Spleen (tissue), 11 donors: ENCODE measurements around the gene APOL3. TPM values are rescaled to one million over a fixed set of nuclear protein-coding genes. Genes with fewer than 3 reads are reported as not detected.

Experiments
- DNase-seq: peaks from one replicate; pipeline ENCODE4 v3.0.0-alpha.2; 2020
- H3K27ac ChIP-seq, 8 donors: fragments of 200-600 bp; sonication (generic) in 7 of 8; 1 replicate in 4 of 8; 2 replicates in 4 of 8; pipeline versions ENCODE4 v1.5.0 to v1.8.0; 2016 to 2021; ENCODE audit warnings: inconsistent platforms in 4 of 8, mild to moderate bottlenecking in 4 of 8, moderate library complexity in 1 of 8
- H3K27me3 ChIP-seq, 7 donors: fragments of 200-600 bp; sonication (generic) in 6 of 7; replicated peaks in 1 of 7; 1 replicate in 4 of 7; 2 replicates in 3 of 7; pipeline versions ENCODE4 v1.5.0 to v1.8.0; 2016 to 2021; ENCODE audit warnings: inconsistent platforms in 3 of 7, mild to moderate bottlenecking in 1 of 7
- H3K36me3 ChIP-seq, 6 donors: fragments of 200-600 bp; sonication (generic) in 5 of 6; 1 replicate in 4 of 6; 2 replicates in 2 of 6; pipeline versions ENCODE4 v1.5.0 to v1.8.0; 2016 to 2021; ENCODE audit warnings: inconsistent platforms in 2 of 6
- H3K4me1 ChIP-seq, 6 donors: fragments of 200-600 bp; sonication (generic) in 5 of 6; 1 replicate in 3 of 6; 2 replicates in 3 of 6; pipeline versions ENCODE4 v1.5.0 to v1.8.0; 2016 to 2021; ENCODE audit warnings: inconsistent platforms in 3 of 6
- H3K4me3 ChIP-seq, 8 donors: fragments of 200-600 bp; sonication (generic) in 7 of 8; 1 replicate in 4 of 8; 2 replicates in 4 of 8; pipeline versions ENCODE4 v1.5.0 to v1.8.0; 2016 to 2021; ENCODE audit warnings: inconsistent platforms in 4 of 8, mild to moderate bottlenecking in 4 of 8, moderate library complexity in 2 of 8
- H3K9me3 ChIP-seq, 8 donors: fragments of 200-600 bp; sonication (generic) in 7 of 8; 1 replicate in 4 of 8; 2 replicates in 4 of 8; pipeline versions ENCODE4 v1.5.0 to v1.8.0; 2016 to 2021; ENCODE audit warnings: inconsistent platforms in 4 of 8
- CTCF ChIP-seq, 11 experiments: fragments of 200-600 bp in 7 of 11; fragments of 450-650 bp in 4 of 11; sonication (generic) in 4 of 11; IDR thresholded peaks in 8 of 11; conservative IDR thresholded peaks in 3 of 11; 1 replicate in 7 of 11; 2 replicates in 4 of 11; pipeline versions ENCODE4 v1.4.0 to v1.8.0; 2016 to 2021; ENCODE audit warnings: antibody characterized with exemption in 11 of 11, inconsistent platforms in 4 of 11, mild to moderate bottlenecking in 1 of 11
- POLR2A ChIP-seq, 3 donors: fragments of 450-650 bp; IDR thresholded peaks; one replicate each; pipeline ENCODE4 v1.5.1; 2017; ENCODE audit warnings: antibody characterized with exemption in 3 of 3, mild to moderate bottlenecking in 1 of 3
- POLR2AphosphoS5 ChIP-seq, 3 donors: sonication (generic); formaldehyde crosslinking; IDR thresholded peaks; one replicate each; pipeline ENCODE4 v1.5.1; 2017; ENCODE audit warnings: antibody characterized with exemption in 3 of 3
- WGBS, 5 donors: extraction: QIAGEN DNeasy Blood & Tissue Kit in 3 of 5; methylation state at CpG; one replicate each; pipeline versions ENCODE4 v1.1.5 to v1.1.7; 2013 to 2018; 5-methylcytosine and 5-hydroxymethylcytosine counted together
- intact Hi-C: fragments of 100-400 bp; cut with DNase I; formaldehyde crosslinking; loops from one replicate; pipeline ENCODE4 v1.15.0; 2023; ENCODE audit warnings: low total_unique reads
- polyA plus RNA-seq, 3 donors: library from polyadenylated mRNA; stranded (reverse); fragments of 200-250 nt; gene quantifications; one replicate each; pipeline ENCODE4 v1.2.1, GENCODE V29; 2013
- total RNA-seq, 7 donors: library from RNA; depleted of rRNA in 3 of 7; stranded (reverse); fragments of >200 nt in 3 of 7; fragmentation: NEBNext Ultra II Directional in 4 of 7; extraction: Animal tissue kit (Norgen Biotek cat#: 25700) in 4 of 7; gene quantifications; one replicate each; pipeline versions ENCODE4 v1.1.0 to v1.2.1, GENCODE V29; 2016 to 2021
- donor health status: healthy with polysubstance abuse.
- donor health status: DM: no; HTN: no; CAD: no; lungs with moderate emphysema.
- donor health status: DM: no; HTN: no; CAD: no.
- donor health status: Bipolar disorder and iron deficiency.
- donor health status: healthy.
- donor health status: DM: no; HTN: no; CAD: no.
- donor health status: DM: yes; HTN: yes; CAD: no.

Gene APOL3
- total and polyA plus RNA-seq, 10 donors = 32.6 to 146 (median 101) TPM

GRCh38 chr22:36149441-36149840 is 11.1 kb downstream of the APOL3 start:
- peak overlapping the region in 3 of 8 donors; percentile 26 to 60 (median 28) for H3K27ac ChIP-seq
- peaks cover 30 to 96% (median 76%) of the 10 kb centered on the region in 6 donors for H3K4me1 ChIP-seq
- no peak for DNase-seq
- peaks cover 0 to 76% (median 43%) of the 10 kb centered on the region in 6 donors for H3K36me3 ChIP-seq
- no peaks in the 10 kb centered on the region for H3K27me3 ChIP-seq
- 65 to 89% (median 73%) methylated on average over 4 of the region's 4 CpGs for WGBS, 5 donors
- no peak overlapping the region for H3K4me3 ChIP-seq
- H3K9me3 ChIP-seq = no peaks in the 10 kb centered on the region
- intact Hi-C loops = no loop called here
- TF ChIP-seq POLR2A (IDR thresholded peaks at IDR 0.05) (no peak), CTCF (IDR thresholded peaks at IDR 0.05 in 8 of 11, conservative IDR thresholded peaks at IDR 0.05 in 3 of 11) (no peak), POLR2AphosphoS5 (IDR thresholded peaks at IDR 0.05) (no peak)

DNA sequence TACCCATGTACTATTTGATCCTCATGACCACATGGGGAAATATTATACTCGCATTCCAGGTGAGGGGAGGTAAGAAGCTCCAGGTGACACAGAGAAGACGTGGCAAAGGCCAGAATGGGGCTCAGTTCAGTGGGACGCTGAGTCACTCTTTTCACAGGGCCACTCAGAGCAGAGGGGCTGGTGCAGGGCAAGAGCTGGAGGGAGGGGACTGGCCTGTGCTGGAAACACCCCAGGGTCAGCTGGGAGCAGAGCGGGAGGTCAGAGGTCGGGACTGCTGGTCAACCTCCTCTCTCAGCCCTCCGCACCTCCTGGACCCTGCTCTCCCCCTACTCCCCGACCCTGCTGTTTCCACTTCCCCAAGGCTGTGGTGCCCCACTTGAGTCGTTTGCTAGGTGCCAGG is 12.1 kb downstream of the APOL3 start:
- no peak for DNase-seq
- Histone ChIP-seq H3K4me3 (no peak overlapping the region), H3K27ac (peak overlapping the region in 4 of 8 donors; percentile 20 to 60 (median 27)), H3K27me3 (no peaks in the 10 kb centered on the region), H3K9me3 (no peaks in the 10 kb centered on the region), H3K4me1 (peaks cover 23 to 86% (median 65%) of the 10 kb centered on the region in 6 donors), H3K36me3 (peaks cover 0 to 79% (median 53%) of the 10 kb centered on the region in 6 donors)
- 77 to 85% (median 80%) methylated on average over 3 to 8 of the region's 8 CpGs for WGBS, 5 donors
- TF ChIP-seq POLR2AphosphoS5 (IDR thresholded peaks at IDR 0.05) = peak in 2 of 3 donors; percentile 20 to 43
- TF ChIP-seq POLR2A (IDR thresholded peaks at IDR 0.05) = no peak
- intact Hi-C loops = no loop called here

GRCh38 chr22:36147196-36147791 is 13.3 kb downstream of the APOL3 start:
- peak overlapping the region in 7 of 8 donors; percentile 9 to 60 (median 16) for H3K27ac ChIP-seq
- H3K9me3 ChIP-seq = no peaks in the 10 kb centered on the region
- H3K4me3 ChIP-seq = no peak overlapping the region
- H3K4me1 ChIP-seq = peaks cover 16 to 75% (median 54%) of the 10 kb centered on the region in 6 donors
- no peak for DNase-seq
- intact Hi-C loops = loop anchor here (2.0 kb wide), 1 partner anchor 32 kb away; no protein-coding TSS in a partner anchor
- H3K36me3 ChIP-seq = peaks cover 3 to 89% (median 63%) of the 10 kb centered on the region in 6 donors
- no peaks in the 10 kb centered on the region for H3K27me3 ChIP-seq
- no peak for TF ChIP-seq POLR2AphosphoS5 (IDR thresholded peaks at IDR 0.05)
- TF ChIP-seq CTCF (IDR thresholded peaks at IDR 0.05 in 8 of 11, conservative IDR thresholded peaks at IDR 0.05 in 3 of 11) = no peak
- no peak for TF ChIP-seq POLR2A (IDR thresholded peaks at IDR 0.05)
- 81 to 94% (median 92%) methylated on average over 8 of the region's 8 CpGs for WGBS, 5 donors

DNA sequence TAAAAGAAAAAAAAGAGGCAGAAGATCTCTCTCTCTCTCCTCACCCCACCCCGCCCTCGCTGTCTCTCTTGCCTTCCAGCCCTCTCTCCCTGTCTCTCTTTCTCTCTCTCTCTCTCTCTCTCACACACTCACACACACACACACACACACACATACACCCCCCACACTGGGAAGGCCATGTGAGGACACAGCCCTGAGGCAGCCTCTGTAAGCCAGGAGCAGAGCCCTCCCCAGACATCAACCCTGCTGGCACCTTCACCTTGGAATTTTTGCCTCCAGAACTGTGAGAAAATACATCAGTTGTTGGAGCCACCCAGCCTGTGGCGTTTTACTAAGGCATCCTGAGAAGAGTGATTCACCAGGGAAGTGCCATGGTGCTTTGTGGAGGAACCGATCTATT is 14.7 kb downstream of the APOL3 start:
- no peaks in the 10 kb centered on the region for H3K9me3 ChIP-seq
- H3K36me3 ChIP-seq = peaks cover 3 to 100% (median 76%) of the 10 kb centered on the region in 6 donors
- WGBS, 5 donors = 54 to 89% (median 77%) methylated on average over 4 of the region's 4 CpGs
- H3K27me3 ChIP-seq = no peaks in the 10 kb centered on the region
- DNase-seq = no peak
- peak overlapping the region in 5 of 8 donors; percentile 53 to 67 (median 56) for H3K27ac ChIP-seq
- no peak overlapping the region for H3K4me3 ChIP-seq
- peaks cover 9 to 61% (median 42%) of the 10 kb centered on the region in 6 donors for H3K4me1 ChIP-seq
- TF ChIP-seq CTCF (IDR thresholded peaks at IDR 0.05 in 8 of 11, conservative IDR thresholded peaks at IDR 0.05 in 3 of 11) (no peak), POLR2A (IDR thresholded peaks at IDR 0.05) (no peak), POLR2AphosphoS5 (IDR thresholded peaks at IDR 0.05) (no peak)
- intact Hi-C loops = loop anchor here (2.0 kb wide), 1 partner anchor 33 kb away; no protein-coding TSS in a partner anchor
